Trophoblast cell (in vitro differentiated cells and primary cell): Measurements from ENCODE around the gene LCN10.

Source experiments
- DNase-seq, 2 donors: peaks; one replicate each; pipeline ENCODE4 v3.0.0-alpha.2; 2016
- H2AFZ ChIP-seq: 2 replicates; pipeline ENCODE4 v1.6.1; 2013; ENCODE audit warnings: low read length, moderate library complexity, mild to moderate bottlenecking; ENCODE audit not compliant: insufficient read depth, poor library complexity
- H2AK5ac ChIP-seq: 2 replicates; pipeline ENCODE4 v1.6.1; 2013; ENCODE audit warnings: mild to moderate bottlenecking, low read length
- H2BK120ac ChIP-seq: 2 replicates; pipeline ENCODE4 v1.6.1; 2013; ENCODE audit warnings: low read length, mild to moderate bottlenecking, moderate library complexity; ENCODE audit not compliant: insufficient read depth, poor library complexity
- H2BK12ac ChIP-seq: 2 replicates; pipeline ENCODE4 v1.6.1; 2013; ENCODE audit warnings: mild to moderate bottlenecking, low read length, moderate library complexity
- H2BK5ac ChIP-seq: 2 replicates; pipeline ENCODE4 v1.6.1; 2013; ENCODE audit warnings: low read length, low read depth, moderate library complexity, mild to moderate bottlenecking; ENCODE audit not compliant: poor library complexity
- H3K14ac ChIP-seq: 2 replicates; pipeline ENCODE4 v1.6.1; 2013; ENCODE audit warnings: mild to moderate bottlenecking, low read length
- H3K18ac ChIP-seq: 2 replicates; pipeline ENCODE4 v1.6.1; 2013; ENCODE audit warnings: mild to moderate bottlenecking, low read length
- H3K23ac ChIP-seq: 2 replicates; pipeline ENCODE4 v1.6.1; 2013; ENCODE audit warnings: low read length
- H3K27ac ChIP-seq: 2 replicates; pipeline ENCODE4 v1.5.1; 2013; ENCODE audit warnings: low read depth, mild to moderate bottlenecking, inconsistent platforms, low read length, moderate library complexity
- H3K27me3 ChIP-seq: 2 replicates; pipeline ENCODE4 v1.6.1; 2013; ENCODE audit warnings: inconsistent platforms, mild to moderate bottlenecking, low read length, moderate library complexity; ENCODE audit not compliant: insufficient read depth
- H3K36me3 ChIP-seq, 2 experiments: 1 replicate in 1 of 2; 2 replicates in 1 of 2; pipeline ENCODE4 v1.6.1; 2013; ENCODE audit warnings: low read length in 2 of 2, mild to moderate bottlenecking in 2 of 2, moderate library complexity in 1 of 2; ENCODE audit not compliant: insufficient read depth in 2 of 2, control insufficient read depth in 1 of 2
- H3K4ac ChIP-seq: 2 replicates; pipeline ENCODE4 v1.6.1; 2013; ENCODE audit warnings: low read depth, mild to moderate bottlenecking, low read length, moderate library complexity
- H3K4me1 ChIP-seq, 2 experiments: 1 replicate in 1 of 2; 2 replicates in 1 of 2; pipeline ENCODE4 v1.6.1; 2013; ENCODE audit warnings: low read length in 2 of 2, mild to moderate bottlenecking in 2 of 2, moderate library complexity in 1 of 2; ENCODE audit not compliant: insufficient read depth in 2 of 2, control insufficient read depth in 1 of 2
- H3K4me2 ChIP-seq: 2 replicates; pipeline ENCODE4 v1.6.1; 2013; ENCODE audit warnings: inconsistent platforms, mild to moderate bottlenecking, low read length, moderate library complexity
- H3K4me3 ChIP-seq: 2 replicates; pipeline ENCODE4 v1.5.1; 2013; ENCODE audit warnings: mild to moderate bottlenecking, low read depth, low read length, inconsistent platforms
- H3K79me1 ChIP-seq: one replicate; pipeline ENCODE4 v1.6.1; 2013; ENCODE audit warnings: low read length
- H3K79me2 ChIP-seq: 2 replicates; pipeline ENCODE4 v1.6.1; 2013; ENCODE audit warnings: low read length, mild to moderate bottlenecking; ENCODE audit not compliant: control insufficient read depth, insufficient read depth, poor library complexity
- H3K9ac ChIP-seq: 2 replicates; pipeline ENCODE4 v1.6.1; 2013; ENCODE audit warnings: mild to moderate bottlenecking, low read length
- H3K9me3 ChIP-seq: 2 replicates; pipeline ENCODE4 v1.6.1; 2013; ENCODE audit warnings: low read depth, mild to moderate bottlenecking, control low read depth, inconsistent platforms, low read length; ENCODE audit not compliant: insufficient read depth
- H4K12ac ChIP-seq: 2 replicates; pipeline ENCODE4 v1.6.1; 2013; ENCODE audit warnings: low read depth, mild to moderate bottlenecking, low read length, moderate library complexity
- H4K8ac ChIP-seq: 2 replicates; pipeline ENCODE4 v1.6.1; 2013; ENCODE audit warnings: low read depth, mild to moderate bottlenecking, low read length, moderate library complexity
- H4K91ac ChIP-seq: one replicate; pipeline ENCODE4 v1.6.1; 2013; ENCODE audit warnings: low read depth, mild to moderate bottlenecking, low read length, moderate library complexity
- WGBS: extraction: QIAGEN DNeasy Blood & Tissue Kit; methylation state at CpG from one replicate; pipeline ENCODE4 v1.1.7; 2013; ENCODE audit warnings: missing lambda C conversion rate; ENCODE audit not compliant: insufficient read length, insufficient coverage; ENCODE audit errors: extremely low coverage; 5-methylcytosine and 5-hydroxymethylcytosine counted together

LCN10 gene

GRCh38 chr9:136714096-136714892 is 28.4 kb downstream of the LCN10 start:
- Histone ChIP-seq H3K27me3 (peaks cover 2% of the 10 kb centered on the region), H2BK120ac (peak overlapping the region; percentile 71), H3K14ac (peak overlapping the region; percentile 75), H2AK5ac (peak overlapping the region; percentile 92), H2BK12ac (peak overlapping the region; percentile 68), H3K4ac (peak overlapping the region; percentile 35), H3K4me2 (no peak overlapping the region), H3K27ac (peak overlapping the region; percentile 25), H3K18ac (peak overlapping the region; percentile 89), H2AFZ (no peak overlapping the region), H3K23ac (no peak overlapping the region), H3K9ac (no peak overlapping the region), H3K9me3 (no peaks in the 10 kb centered on the region), H4K91ac (peak overlapping the region; percentile 90), H3K4me3 (no peak overlapping the region), H4K12ac (peak overlapping the region; percentile 39), H3K79me2 (peaks cover 9% of the 10 kb centered on the region), H3K4me1 (peaks cover 22 to 27% of the 10 kb centered on the region in 2 experiments), H3K79me1 (peaks cover 22% of the 10 kb centered on the region), H2BK5ac (no peak overlapping the region), H3K36me3 (peaks cover 4 to 7% of the 10 kb centered on the region in 2 experiments), H4K8ac (peak overlapping the region; percentile 68)
- WGBS: no CpG with 5 or more reads among the region's 17 CpGs
- no peak for DNase-seq

GRCh38 chr9:136713550-136713949 is 29.2 kb downstream of the LCN10 start:
- peak overlapping the region; percentile 68 for H4K8ac ChIP-seq
- H3K36me3 ChIP-seq: peaks cover 4% of the 10 kb centered on the region in 2 experiments
- WGBS: no CpG with 5 or more reads among the region's 8 CpGs

GRCh38 chr9:136712690-136713544 is 29.8 kb downstream of the LCN10 start:
- Histone ChIP-seq H4K91ac (peak overlapping the region; percentile 90), H3K27me3 (peaks cover 2% of the 10 kb centered on the region), H2AK5ac (peak overlapping the region; percentile 92), H3K4ac (peak overlapping the region; percentile 35), H2BK5ac (peak overlapping the region; percentile 43), H3K36me3 (peaks cover 0 to 4% of the 10 kb centered on the region in 2 experiments), H3K4me1 (peaks cover 22 to 27% of the 10 kb centered on the region in 2 experiments), H3K9me3 (no peaks in the 10 kb centered on the region), H3K4me2 (peak overlapping the region; percentile 67), H3K79me2 (peaks cover 9% of the 10 kb centered on the region), H3K9ac (peak overlapping the region; percentile 80), H3K23ac (no peak overlapping the region), H2BK12ac (peak overlapping the region; percentile 68), H3K27ac (peak overlapping the region; percentile 13), H3K14ac (peak overlapping the region; percentile 95), H4K8ac (peak overlapping the region; percentile 94), H2AFZ (peak overlapping the region; percentile 62), H3K18ac (peak overlapping the region; percentile 89), H4K12ac (peak overlapping the region; percentile 40), H2BK120ac (peak overlapping the region; percentile 52), H3K79me1 (peaks cover 22% of the 10 kb centered on the region), H3K4me3 (peak overlapping the region; percentile 81)
- DNase-seq: no peak
- no CpG with 5 or more reads among the region's 56 CpGs for WGBS

More at GRCh38 chr9:136713550-136713949, 29.2 kb downstream of the LCN10 start:
- Histone ChIP-seq H3K9me3 (no peaks in the 10 kb centered on the region), H3K4me3 (no peak overlapping the region), H2AFZ (no peak overlapping the region), H3K18ac (peak overlapping the region; percentile 89), H3K27me3 (peaks cover 2% of the 10 kb centered on the region), H3K79me2 (peaks cover 9% of the 10 kb centered on the region), H4K91ac (peak overlapping the region; percentile 90), H3K79me1 (peaks cover 22% of the 10 kb centered on the region), H3K9ac (no peak overlapping the region), H2BK120ac (peak overlapping the region; percentile 71), H2AK5ac (peak overlapping the region; percentile 92), H3K14ac (peak overlapping the region; percentile 75), H3K4ac (peak overlapping the region; percentile 35), H2BK5ac (no peak overlapping the region), H3K4me2 (peak overlapping the region; percentile 67), H4K12ac (peak overlapping the region; percentile 39), H3K27ac (no peak overlapping the region), H3K4me1 (peaks cover 22 to 27% of the 10 kb centered on the region in 2 experiments), H3K23ac (no peak overlapping the region), H2BK12ac (peak overlapping the region; percentile 68)
- no peak for DNase-seq
